Panc1 (cell line): ENCODE data around the gene RAI14. TPM values are rescaled to one million over a fixed set of nuclear protein-coding genes. Genes with fewer than 3 reads are reported as not detected.
"Not testable (repeated sequence)": the region's sequence is repeated elsewhere in the genome, so short reads cannot be mapped to it uniquely, and the experiment has no call there.

ENCODE experiments used
- ATAC-seq: fragments of 200-7000 bp; cut with Tn5 transposase; 2 replicates; pipeline ENCODE4 v1.9.1; 2020; ENCODE audit warnings: mild to moderate bottlenecking, moderate library complexity
- BruUV-seq: library from RNA; stranded (reverse); fragments of 400-500 nt; replicated peaks from 2 replicates; lab custom pipeline; 2021; lab: Mats Ljungman, UMichigan
- CTCF ChIA-PET: fragments of 300-600 bp; sonication (Branson Sonifier 250); formaldehyde crosslinking; loops from one replicate; lab custom pipeline; 2022; ENCODE audit warnings: antibody characterized with exemption; lab: Charles Lee
- POLR2A ChIA-PET: fragments of 300-600 bp; sonication (Branson Sonifier 250); formaldehyde crosslinking; loops from one replicate; lab custom pipeline; 2022; ENCODE audit warnings: antibody characterized with exemption; lab: Charles Lee
- DNase-seq: peaks from one replicate; pipeline ENCODE4 v3.0.0-alpha.2; 2010; ENCODE audit warnings: low read depth, low spot score
- H3K27ac ChIP-seq: 2 replicates; pipeline ENCODE4 v1.5.1; 2011; ENCODE audit warnings: mild to moderate bottlenecking, low read length, inconsistent platforms
- H3K27me3 ChIP-seq: fragments of 200-500 bp; sonication (Bioruptor generic); 2 replicates; pipeline ENCODE4 v1.6.0; 2014; ENCODE audit warnings: low read length, inconsistent platforms; ENCODE audit not compliant: control insufficient read depth, insufficient read depth
- H3K36me3 ChIP-seq: fragments of 200-500 bp; sonication (Bioruptor generic); 2 replicates; pipeline ENCODE4 v1.5.1; 2014; ENCODE audit warnings: inconsistent platforms, mild to moderate bottlenecking, low read length, moderate library complexity; ENCODE audit not compliant: control insufficient read depth, insufficient read depth
- H3K4me1 ChIP-seq: 2 replicates; pipeline ENCODE4 v1.5.1; 2011; ENCODE audit warnings: inconsistent platforms, mild to moderate bottlenecking, low read length, moderate library complexity; ENCODE audit not compliant: control insufficient read depth, insufficient read depth
- H3K4me3 ChIP-seq, 2 experiments: 2 replicates each; pipeline ENCODE4 v1.5.1; 2011 to 2012; ENCODE audit warnings: low read depth in 2 of 2, low read length in 2 of 2, mild to moderate bottlenecking in 2 of 2, inconsistent platforms in 1 of 2, moderate library complexity in 1 of 2
- H3K9me3 ChIP-seq: fragments of 200-500 bp; sonication (Bioruptor generic); 2 replicates; pipeline ENCODE4 v1.5.1; 2014; ENCODE audit warnings: low read depth, mild to moderate bottlenecking, inconsistent platforms, low read length, moderate library complexity; ENCODE audit not compliant: control insufficient read depth, insufficient read depth
- CTCF ChIP-seq: fragments of 450-650 bp; IDR thresholded peaks from 2 replicates; pipeline ENCODE4 v1.5.1; 2017; ENCODE audit warnings: mild to moderate bottlenecking
- POLR2AphosphoS5 ChIP-seq: IDR thresholded peaks from 2 replicates; pipeline ENCODE4 v1.6.1; 2012; ENCODE audit warnings: mild to moderate bottlenecking, low read depth, low read length, moderate library complexity
- REST ChIP-seq, 2 experiments: IDR thresholded peaks; 2 replicates each; pipeline ENCODE4 v1.6.1; 2011 to 2012; ENCODE audit warnings: low read depth in 2 of 2, control low read depth in 1 of 2, low read length in 1 of 2, mild to moderate bottlenecking in 1 of 2, moderate library complexity in 1 of 2; ENCODE audit not compliant: insufficient read depth in 1 of 2
- SIN3A ChIP-seq: IDR thresholded peaks from 2 replicates; pipeline ENCODE4 v1.6.1; 2012; ENCODE audit warnings: low read depth, mild to moderate bottlenecking, low read length, moderate library complexity, borderline replicate concordance; ENCODE audit not compliant: insufficient read depth
- TCF7L2 ChIP-seq: IDR thresholded peaks from 2 replicates; pipeline ENCODE4 v1.6.1; 2011; ENCODE audit warnings: mild to moderate bottlenecking, low read depth, low read length, inconsistent platforms
- in situ Hi-C: cut with HindIII; loops from 2 replicates; pipeline ENCODE4 v1.10.0; 2016; ENCODE audit warnings: low sequenced_read_pairs, low pct_unique_long_range_greater_than_20kb
- intact Hi-C: fragments of 100-400 bp; cut with micrococcal nuclease; formaldehyde crosslinking; loops from one replicate; pipeline ENCODE4 v1.10.0; 2022; ENCODE audit not compliant: unreplicated experiment
- total RNA-seq: library from RNA; stranded (reverse); gene quantifications from one replicate; pipeline ENCODE4 v1.2.1, GENCODE V29; 2021; ENCODE audit not compliant: unreplicated experiment

Gene RAI14
- total RNA-seq, 1 experiment from 2014 or later = 18.5 TPM

GRCh38 chr5:34756781-34757624 lies 100.9 kb downstream of the RAI14 start:
- ATAC-seq = no peak
- Histone ChIP-seq H3K27me3 (no peaks in the 10 kb centered on the region), H3K4me3 (no peak overlapping the region), H3K27ac (no peak overlapping the region), H3K36me3 (no peaks in the 10 kb centered on the region), H3K9me3 (no peaks in the 10 kb centered on the region), H3K4me1 (no peaks in the 10 kb centered on the region)
- ChIA-PET CTCF (interaction anchor here (0.5 kb wide), 1 partner anchor 35 kb away, joined by 4 read pairs; no protein-coding TSS in a partner anchor), POLR2A (no interaction called here)
- in situ Hi-C loops = no loop called here
- no peak for DNase-seq
- no TSS peak for BruUV-seq
- intact Hi-C loops = no loop called here
- TF ChIP-seq SIN3A (no peak), POLR2AphosphoS5 (no peak), TCF7L2 (no peak), REST (IDR thresholded peaks at IDR 0.05; ENCODE audit: insufficient read depth in 1 of 2, low read depth in 2 of 2, low read length in 1 of 2) (no peak), CTCF (no peak)

- H3K4me1 ChIP-seq = no peaks in the 10 kb centered on the region
- POLR2A ChIA-PET = no interaction called here
- no peaks in the 10 kb centered on the region for H3K36me3 ChIP-seq
- ATAC-seq (no peak), DNase-seq (no peak)
- CTCF ChIA-PET = no interaction called here
- no peaks in the 10 kb centered on the region for H3K27me3 ChIP-seq
- in situ Hi-C loops = no loop called here
- intact Hi-C loops = no loop called here
- BruUV-seq = no TSS peak
- H3K27ac ChIP-seq = no peak overlapping the region
- H3K9me3 ChIP-seq = no peaks in the 10 kb centered on the region
- TF ChIP-seq CTCF (no peak), REST (IDR thresholded peaks at IDR 0.05; ENCODE audit: insufficient read depth in 1 of 2, low read depth in 2 of 2, low read length in 1 of 2) (no peak), POLR2AphosphoS5 (no peak), TCF7L2 (no peak), SIN3A (no peak)
- H3K4me3 ChIP-seq = no peak overlapping the region
Measured at GRCh38 chr5:34758514-34758913, 102.4 kb downstream of the RAI14 start.

- H3K36me3 ChIP-seq, in situ Hi-C loops, H3K27me3 ChIP-seq, ATAC-seq, BruUV-seq, H3K9me3 ChIP-seq, DNase-seq, POLR2A ChIA-PET, H3K27ac ChIP-seq, H3K4me1 ChIP-seq, CTCF ChIA-PET, H3K4me3 ChIP-seq, intact Hi-C loops: not testable (repeated sequence)
Measured at GRCh38 chr5:34759213-34759612, 103.1 kb downstream of the RAI14 start.
